Measurements from ENCODE around the gene XRCC3.

GRCh38 chr14:103650213-103650612, 65.0 kb downstream of the XRCC3 start:
- no peak for TF ChIP-seq CTCF (IDR thresholded peaks at IDR 0.05)
- no peak for TF ChIP-seq POLR2A (IDR thresholded peaks at IDR 0.05)
- TF ChIP-seq POLR2AphosphoS5 (IDR thresholded peaks at IDR 0.05) = no peak
